GM20000 (cell line): Measurements from ENCODE around the gene KCNJ12.
A peak's percentile ranks its signal among the peaks of the same experiment; 100 is the strongest.
"Not testable (repeated sequence)": the region's sequence is repeated elsewhere in the genome, so short reads cannot be mapped to it uniquely, and the experiment has no call there.

ENCODE experiments used
- DNase-seq: peaks from one replicate; pipeline ENCODE4 v3.0.0; 2012; ENCODE audit warnings: low spot score
- CTCF ChIP-seq: IDR thresholded peaks from 2 replicates; pipeline ENCODE4 v1.5.1; 2012; ENCODE audit warnings: mild to moderate bottlenecking, control low read depth; ENCODE audit errors: extremely low read depth, missing control alignments

The KCNJ12 gene

DNA sequence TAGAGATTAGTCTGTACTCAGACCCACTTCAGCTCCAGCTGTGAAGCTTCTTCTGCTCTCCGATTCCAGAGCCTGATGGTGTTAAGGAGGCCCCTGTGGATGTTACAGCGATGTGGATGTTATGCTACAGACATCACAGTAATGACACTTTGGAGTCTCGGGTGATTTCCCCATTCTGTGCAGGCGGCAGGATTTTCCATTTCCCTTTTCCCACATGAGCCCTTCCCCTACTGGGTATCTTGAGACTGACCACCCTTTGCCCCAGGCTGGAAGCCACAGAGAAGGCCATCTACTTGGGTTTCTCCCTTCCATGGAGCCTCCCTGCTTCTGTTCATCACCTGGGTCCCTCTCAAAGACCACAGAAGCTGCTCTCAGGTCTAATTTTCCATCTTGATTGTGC lies 78.3 kb downstream of the KCNJ12 start:
- TF ChIP-seq CTCF = no peak
- DNase-seq = no peak

DNA sequence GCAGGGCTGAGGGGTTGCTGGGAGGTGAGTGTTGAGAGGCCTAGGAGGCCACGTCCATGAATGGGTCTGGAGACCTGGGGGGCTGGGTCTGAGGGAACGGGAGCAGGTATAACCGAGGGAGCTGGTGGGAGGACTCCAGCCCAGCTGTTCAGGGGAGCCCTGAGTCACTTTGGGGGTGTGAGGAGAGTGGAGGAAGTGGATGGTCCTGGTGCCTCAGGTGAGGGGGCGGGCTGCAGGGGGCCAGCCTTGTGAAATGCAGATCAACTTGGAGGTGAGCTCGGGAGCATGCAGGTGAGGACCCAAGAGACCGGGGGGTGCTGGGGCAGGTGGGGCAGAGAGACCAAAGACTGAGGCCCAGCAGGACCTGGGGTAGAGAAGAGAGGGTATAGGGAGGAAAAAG lies 79.6 kb downstream of the KCNJ12 start:
- TF ChIP-seq CTCF = no peak
- DNase-seq = no peak

DNA sequence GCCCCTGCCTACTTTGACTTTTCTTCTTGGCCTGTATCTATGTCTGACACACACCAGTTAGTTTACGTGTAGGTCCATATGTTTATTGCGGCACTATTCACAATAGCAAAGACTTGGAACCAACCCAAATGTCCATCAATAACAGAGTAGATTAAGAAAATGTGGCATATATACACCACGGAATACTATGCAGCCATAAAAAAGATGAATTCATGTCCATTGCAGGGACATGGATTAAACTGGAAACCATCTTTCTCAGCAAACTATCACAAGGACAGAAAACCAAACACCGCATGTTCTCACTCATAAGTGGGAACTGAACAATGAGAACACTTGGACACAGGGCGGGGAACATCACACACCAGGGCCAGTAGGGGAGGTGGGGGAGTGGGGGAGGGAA lies 80.3 kb downstream of the KCNJ12 start:
- DNase-seq = not testable (repeated sequence)

- DNase-seq = peak; percentile 90
- TF ChIP-seq CTCF = peak; percentile 83
These were observed 81.2 kb downstream of the KCNJ12 start for GRCh38 chr17:21457051-21458026.

GRCh38 chr17:21458054-21458453 lies 81.9 kb downstream of the KCNJ12 start:
- TF ChIP-seq CTCF = no peak
- no peak for DNase-seq

DNA sequence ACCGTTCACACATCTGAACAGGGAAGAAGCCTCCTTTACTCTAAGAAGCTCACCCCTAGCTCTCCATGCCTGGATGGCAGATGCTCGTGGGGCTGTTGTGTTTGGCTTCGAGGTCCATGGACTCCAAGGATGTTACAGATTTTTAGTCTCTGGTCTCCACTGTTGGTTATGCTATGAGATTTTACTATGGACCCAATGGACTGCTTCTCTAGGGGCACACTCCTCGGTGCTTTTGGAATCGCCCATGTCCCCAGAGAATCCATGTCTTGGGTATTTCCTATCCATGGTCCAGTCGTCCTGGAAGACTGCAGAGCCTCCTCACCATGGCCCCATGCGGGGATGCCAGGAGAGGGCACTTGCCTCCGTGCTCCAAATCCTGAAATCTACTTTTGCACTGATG lies 83.4 kb downstream of the KCNJ12 start:
- DNase-seq = no peak
- TF ChIP-seq CTCF = no peak

GRCh38 chr17:21460358-21460757 lies 84.2 kb downstream of the KCNJ12 start:
- no peak for TF ChIP-seq CTCF
- DNase-seq = no peak

DNA sequence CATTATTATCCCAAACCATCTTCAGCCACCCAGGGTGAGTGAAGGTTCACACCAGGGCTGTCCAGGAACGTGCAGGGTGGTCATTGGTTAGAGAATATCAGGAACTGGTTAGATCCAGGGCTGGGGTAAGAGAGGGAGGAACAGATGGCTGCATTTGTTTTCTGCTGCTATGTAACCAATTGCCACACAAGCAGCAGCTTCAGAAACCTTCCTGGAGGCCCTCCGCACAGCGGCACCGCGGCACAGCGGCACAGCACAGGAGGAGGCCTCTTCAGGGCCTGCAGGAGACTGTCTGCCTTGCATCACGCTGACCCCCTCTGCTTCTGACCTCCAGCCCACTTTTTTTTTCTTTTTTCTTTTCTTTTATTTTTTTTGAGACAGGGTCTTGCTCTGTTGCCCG lies 86.1 kb downstream of the KCNJ12 start:
- no peak for TF ChIP-seq CTCF
- no peak for DNase-seq
